ENCODE data around the gene POMT1.

- no peak for TF ChIP-seq CTCF (IDR thresholded peaks at IDR 0.05; ENCODE audit: low read length)
- no peak for TF ChIP-seq EZH2phosphoT487 (IDR thresholded peaks at IDR 0.05; ENCODE audit: low read length)
- no peak for TF ChIP-seq EZH2 (optimal IDR thresholded peaks at IDR 0.05; ENCODE audit: low read depth, low read length)
These were observed 48.7 kb upstream of the POMT1 start for GRCh38 chr9:131454028-131454427.
